HEK293 (cell line): ENCODE results near the gene DNER.
A peak's percentile ranks its signal among the peaks of the same experiment; 100 is the strongest.

Experiments
- CTCF ChIA-PET: fragments of 350-600 bp; formaldehyde crosslinking; extraction: SDS; loops from one replicate; lab custom pipeline; 2021; ENCODE audit warnings: antibody characterized with exemption; lab: Yijun Ruan, JAX
- POLR2A ChIA-PET: fragments of 300-600 bp; formaldehyde crosslinking; extraction: SDS; loops from one replicate; lab custom pipeline; 2020; ENCODE audit warnings: antibody characterized with exemption, inconsistent platforms; lab: Yijun Ruan, JAX
- H3K27ac ChIP-seq: fragments of 200-500 bp; sonication (Bioruptor generic); 2 replicates; pipeline ENCODE4 v1.5.1; 2014; ENCODE audit warnings: low read depth, low read length, control low read depth, inconsistent platforms; ENCODE audit errors: extremely low read depth
- H3K36me3 ChIP-seq, 2 experiments: fragments of 200-500 bp in 1 of 2; sonication (Bioruptor generic) in 1 of 2; 1 replicate in 1 of 2; 2 replicates in 1 of 2; pipeline ENCODE4 v1.5.1; 2014 to 2017; ENCODE audit warnings: inconsistent platforms in 2 of 2, low read length in 2 of 2; ENCODE audit not compliant: control insufficient read depth in 2 of 2, insufficient read depth in 1 of 2
- H3K4me1 ChIP-seq: fragments of 200-500 bp; sonication (Bioruptor generic); 2 replicates; pipeline ENCODE4 v1.5.1; 2014; ENCODE audit warnings: mild to moderate bottlenecking, low read length, inconsistent platforms; ENCODE audit not compliant: control insufficient read depth, insufficient read depth
- H3K4me3 ChIP-seq: 2 replicates; pipeline ENCODE4 v1.5.1; 2011; ENCODE audit warnings: low read depth, mild to moderate bottlenecking, control low read depth, low read length, moderate library complexity
- H3K9me3 ChIP-seq: fragments of 200-500 bp; sonication (Bioruptor generic); 2 replicates; pipeline ENCODE4 v1.5.1; 2014; ENCODE audit warnings: low read depth, low read length, inconsistent platforms; ENCODE audit not compliant: control insufficient read depth, insufficient read depth
- CTCF ChIP-seq: fragments of 450-650 bp; formaldehyde crosslinking; IDR thresholded peaks from 2 replicates; pipeline ENCODE4 v1.5.1; 2016; ENCODE audit warnings: missing biosample characterization, missing genetic modification characterization
- GLIS2 ChIP-seq: fragments of 450-650 bp; formaldehyde crosslinking; IDR thresholded peaks from 2 replicates; pipeline ENCODE4 v1.5.1; 2016; ENCODE audit warnings: missing biosample characterization, missing genetic modification characterization
- KLF10 ChIP-seq: fragments of 450-650 bp; IDR thresholded peaks from 2 replicates; pipeline ENCODE4 v1.5.1; 2018; ENCODE audit warnings: missing biosample characterization, mild to moderate bottlenecking, missing genetic modification characterization
- OSR2 ChIP-seq: fragments of 450-650 bp; formaldehyde crosslinking; IDR thresholded peaks from 2 replicates; pipeline ENCODE4 v1.5.1; 2016; ENCODE audit warnings: missing biosample characterization, missing genetic modification characterization
- OVOL3 ChIP-seq: fragments of 450-650 bp; formaldehyde crosslinking; IDR thresholded peaks from 2 replicates; pipeline ENCODE4 v1.5.1; 2016; ENCODE audit warnings: missing biosample characterization, missing genetic modification characterization
- SETDB1 ChIP-seq: IDR thresholded peaks from one replicate; pipeline ENCODE4 v1.6.1; 2017; ENCODE audit warnings: mild to moderate bottlenecking, low read length, moderate library complexity, mixed read lengths; ENCODE audit not compliant: insufficient read length
- SP3 ChIP-seq: fragments of 450-650 bp; formaldehyde crosslinking; IDR thresholded peaks from 2 replicates; pipeline ENCODE4 v1.5.1; 2016; ENCODE audit warnings: missing biosample characterization, missing genetic modification characterization
- TCF7L2 ChIP-seq: IDR thresholded peaks from 2 replicates; pipeline ENCODE4 v1.6.1; 2011; ENCODE audit warnings: low read depth, mild to moderate bottlenecking, inconsistent platforms, low read length, moderate library complexity, borderline replicate concordance
- TRIM28 ChIP-seq: IDR thresholded peaks from 2 replicates; pipeline ENCODE4 v1.6.1; 2011; ENCODE audit warnings: low read length, control low read depth, borderline replicate concordance
- ZBTB26 ChIP-seq: fragments of 450-650 bp; formaldehyde crosslinking; optimal IDR thresholded peaks from 2 replicates; pipeline ENCODE3; 2016; ENCODE audit warnings: missing biosample characterization, mild to moderate bottlenecking, missing genetic modification characterization
- ZBTB8A ChIP-seq: fragments of 450-650 bp; formaldehyde crosslinking; IDR thresholded peaks from 2 replicates; pipeline ENCODE4 v1.5.1; 2016; ENCODE audit warnings: missing biosample characterization, missing genetic modification characterization
- ZNF169 ChIP-seq: fragments of 450-650 bp; formaldehyde crosslinking; IDR thresholded peaks from 2 replicates; pipeline ENCODE4 v1.5.1; 2016; ENCODE audit warnings: missing biosample characterization, missing genetic modification characterization
- ZNF2 ChIP-seq: fragments of 450-650 bp; formaldehyde crosslinking; IDR thresholded peaks from 2 replicates; pipeline ENCODE4 v1.5.1; 2016; ENCODE audit warnings: missing biosample characterization, missing genetic modification characterization
- ZNF214 ChIP-seq: fragments of 450-650 bp; formaldehyde crosslinking; IDR thresholded peaks from 2 replicates; pipeline ENCODE4 v1.5.1; 2017; ENCODE audit warnings: missing biosample characterization, mild to moderate bottlenecking, missing genetic modification characterization, borderline replicate concordance
- ZNF24 ChIP-seq: fragments of 450-650 bp; formaldehyde crosslinking; IDR thresholded peaks from 2 replicates; pipeline ENCODE4 v1.5.1; 2016; ENCODE audit warnings: missing biosample characterization, missing genetic modification characterization
- ZNF335 ChIP-seq: fragments of 450-650 bp; formaldehyde crosslinking; conservative IDR thresholded peaks from 2 replicates; pipeline ENCODE4 v1.5.1; 2016; ENCODE audit warnings: missing biosample characterization, missing genetic modification characterization
- ZNF350 ChIP-seq: fragments of 450-650 bp; formaldehyde crosslinking; IDR thresholded peaks from 2 replicates; pipeline ENCODE4 v1.5.0; 2017; ENCODE audit warnings: missing biosample characterization, mild to moderate bottlenecking, missing genetic modification characterization
- ZNF398 ChIP-seq: fragments of 450-650 bp; formaldehyde crosslinking; IDR thresholded peaks from 2 replicates; pipeline ENCODE4 v1.5.1; 2017; ENCODE audit warnings: missing biosample characterization, missing genetic modification characterization
- ZNF426 ChIP-seq: fragments of 450-650 bp; formaldehyde crosslinking; IDR thresholded peaks from 2 replicates; pipeline ENCODE4 v1.5.1; 2017; ENCODE audit warnings: missing biosample characterization, missing genetic modification characterization, mild to moderate bottlenecking, inconsistent platforms, moderate library complexity
- ZNF596 ChIP-seq: fragments of 450-650 bp; IDR thresholded peaks from 2 replicates; pipeline ENCODE4 v1.5.0; 2018; ENCODE audit warnings: missing biosample characterization, mild to moderate bottlenecking, missing genetic modification characterization, moderate library complexity
- ZNF692 ChIP-seq: fragments of 450-650 bp; formaldehyde crosslinking; IDR thresholded peaks from 2 replicates; pipeline ENCODE4 v1.5.1; 2016; ENCODE audit warnings: missing biosample characterization, missing genetic modification characterization
- ZNF791 ChIP-seq: fragments of 450-650 bp; formaldehyde crosslinking; IDR thresholded peaks from 2 replicates; pipeline ENCODE4 v1.5.1; 2016; ENCODE audit warnings: missing biosample characterization, missing genetic modification characterization
- ZNF843 ChIP-seq: fragments of 450-650 bp; formaldehyde crosslinking; IDR thresholded peaks from 2 replicates; pipeline ENCODE4 v1.5.1; 2016; ENCODE audit warnings: missing biosample characterization, missing genetic modification characterization
- ZSCAN30 ChIP-seq: fragments of 450-650 bp; IDR thresholded peaks from 2 replicates; pipeline ENCODE4 v1.5.1; 2018; ENCODE audit warnings: missing biosample characterization, mild to moderate bottlenecking, missing genetic modification characterization, moderate library complexity
- ZSCAN4 ChIP-seq: fragments of 450-650 bp; formaldehyde crosslinking; IDR thresholded peaks from 2 replicates; pipeline ENCODE4 v1.5.1; 2017; ENCODE audit warnings: missing biosample characterization, missing genetic modification characterization

The DNER gene

GRCh38 chr2:229714736-229715541 is 584 bp upstream of the DNER start (continued):
- peak; percentile 42; the same call in 1 of the 2 replicates for TF ChIP-seq ZNF692 (tag by site-specific recombination)
- TF ChIP-seq, all 188 proteins: peak for 12

- ChIA-PET POLR2A (no interaction called here), CTCF (interaction anchor here (0.6 to 2.8 kb wide), 3 partner anchors 13 to 453 kb away, joined by 4 to 15 read pairs (median 6); no protein-coding TSS in a partner anchor)
- Histone ChIP-seq H3K9me3 (no peaks in the 10 kb centered on the region), H3K36me3 (no peaks in the 10 kb centered on the region), H3K4me1 (peaks cover 3% of the 10 kb centered on the region; the same call in 1 of the 2 replicates), H3K4me3 (peak overlapping the region; percentile 45), H3K27ac (no peak overlapping the region)
- TF ChIP-seq ZNF335 (tag by site-specific recombination) (peak; percentile 77), ZSCAN4 (tag by site-specific recombination) (no peak), CTCF (peak; percentile 74; the same call in 1 of the 2 replicates), TRIM28 (no peak), OVOL3 (tag by site-specific recombination) (no peak), ZNF692 (tag by site-specific recombination) (peak; percentile 85), ZBTB8A (tag by site-specific recombination) (peak; percentile 67; the same call in 1 of the 2 replicates), ZNF596 (no peak), ZNF350 (tag by site-specific recombination) (no peak), ZSCAN30 (no peak), ZBTB26 (tag by site-specific recombination) (peak; percentile 63), ZNF791 (tag by site-specific recombination) (no peak), SP3 (tag by site-specific recombination) (peak; percentile 24; the same call in 1 of the 2 replicates), KLF10 (peak; percentile 89), ZNF843 (tag by site-specific recombination) (no peak), TCF7L2 (no peak), SETDB1 (no peak), ZNF24 (tag by site-specific recombination) (no peak), GLIS2 (tag by site-specific recombination) (peak; percentile 93), ZNF169 (no peak), ZNF2 (tag by site-specific recombination) (no peak), ZNF398 (tag by site-specific recombination) (no peak), ZNF214 (tag by site-specific recombination) (no peak), ZNF426 (tag by site-specific recombination) (no peak), OSR2 (tag by site-specific recombination) (no peak)
Measured at GRCh38 chr2:229713371-229714079, 830 bp downstream of the DNER start.
